GM11168 (cell line): ENCODE measurements around the gene LEMD3.

Experiments
- in situ Hi-C: fragments of 300-500 bp; cut with MboI; formaldehyde crosslinking; loops from one replicate; pipeline ENCODE4 v1.12.0; 2022; ENCODE audit warnings: low sequenced_read_pairs; ENCODE audit not compliant: unreplicated experiment

The LEMD3 gene

DNA sequence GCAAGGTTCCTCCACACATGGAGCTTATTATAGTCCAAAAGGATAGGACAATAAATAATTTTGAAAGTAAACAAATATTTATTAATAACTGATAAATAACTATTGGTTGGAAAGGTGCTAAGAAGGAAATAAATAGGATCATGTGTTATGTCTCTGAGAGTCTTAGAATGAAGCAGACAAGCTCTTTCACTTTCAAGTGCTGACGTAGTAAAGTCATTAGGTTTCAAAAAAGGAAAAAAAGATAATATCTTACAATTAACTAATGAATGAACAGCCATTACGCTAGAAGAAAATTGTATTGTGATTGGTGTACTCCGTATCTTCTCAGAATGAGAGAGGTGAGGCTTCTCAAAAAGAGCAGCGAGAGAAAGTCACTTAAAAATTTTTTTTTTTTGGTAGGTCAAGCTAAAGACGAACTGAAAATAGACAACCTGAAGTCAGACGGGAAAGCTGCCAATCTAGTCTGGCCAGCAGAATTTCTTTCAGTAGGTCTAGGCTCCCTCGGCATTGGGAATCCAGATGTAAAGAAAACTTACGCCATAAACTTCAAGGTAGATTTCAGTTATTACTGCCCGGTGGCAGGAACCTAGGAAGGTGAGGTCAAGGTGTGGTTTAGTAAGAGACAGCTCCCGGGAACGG lies 583 bp upstream of the LEMD3 start:
- in situ Hi-C loops = no loop called here

DNA sequence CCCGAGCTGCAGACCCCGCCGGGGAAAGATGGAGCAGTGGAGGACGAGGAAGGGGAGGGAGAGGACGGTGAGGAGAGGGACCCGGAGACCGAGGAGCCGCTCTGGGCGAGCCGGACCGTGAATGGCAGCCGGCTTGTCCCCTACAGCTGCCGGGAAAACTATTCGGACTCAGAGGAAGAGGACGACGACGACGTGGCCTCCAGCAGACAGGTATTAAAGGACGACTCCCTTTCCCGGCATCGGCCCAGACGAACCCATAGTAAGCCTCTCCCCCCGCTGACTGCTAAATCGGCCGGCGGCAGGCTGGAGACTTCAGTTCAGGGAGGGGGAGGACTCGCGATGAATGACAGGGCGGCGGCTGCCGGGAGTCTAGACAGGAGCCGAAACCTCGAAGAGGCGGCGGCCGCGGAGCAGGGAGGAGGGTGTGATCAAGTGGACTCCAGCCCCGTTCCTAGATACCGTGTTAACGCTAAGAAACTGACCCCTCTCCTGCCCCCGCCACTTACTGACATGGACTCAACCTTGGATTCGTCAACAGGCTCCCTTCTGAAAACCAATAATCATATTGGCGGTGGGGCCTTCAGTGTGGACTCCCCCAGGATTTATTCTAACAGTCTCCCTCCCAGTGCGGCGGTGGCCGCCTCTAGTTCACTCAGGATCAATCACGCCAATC lies 962 bp downstream of the LEMD3 start:
- in situ Hi-C loops = no loop called here

DNA sequence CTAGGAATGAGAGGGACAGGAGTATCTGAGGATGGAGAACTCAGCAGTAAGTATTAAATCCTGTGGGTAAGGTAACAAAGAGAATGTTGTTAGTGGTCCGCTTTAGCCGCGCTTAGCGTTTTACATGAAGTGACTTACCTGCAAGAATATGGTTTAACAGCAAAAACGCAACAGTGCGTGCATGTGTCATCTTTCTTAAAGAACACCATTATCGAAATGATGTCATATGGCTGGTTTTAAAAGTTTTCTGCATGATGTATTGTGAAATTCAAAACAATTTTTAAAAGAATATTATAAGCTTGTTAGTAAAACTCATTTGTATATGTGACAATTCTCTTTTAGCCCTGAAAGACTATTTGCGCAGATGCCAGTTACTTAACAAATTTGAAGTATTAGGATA lies 1.7 kb downstream of the LEMD3 start:
- in situ Hi-C loops = no loop called here

DNA sequence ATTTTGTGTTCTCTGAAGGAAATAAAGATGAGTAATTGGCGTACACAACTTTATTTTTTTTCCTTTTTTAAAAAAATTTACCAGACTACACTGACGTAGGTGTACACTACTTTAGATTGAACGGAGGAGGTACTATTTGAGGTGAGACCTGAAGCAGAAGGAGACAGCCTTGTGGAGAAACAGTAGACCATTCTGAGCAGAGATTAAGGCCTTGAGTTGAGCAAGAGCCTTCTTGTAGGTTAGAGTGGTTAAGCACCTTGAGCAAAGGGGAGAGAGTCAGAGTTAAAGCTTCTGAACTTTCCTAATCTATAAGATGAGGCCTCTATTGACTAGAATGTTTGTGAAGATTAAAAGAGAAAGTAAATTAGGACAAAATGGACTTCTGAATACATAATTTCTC lies 2.5 kb downstream of the LEMD3 start:
- in situ Hi-C loops = no loop called here

DNA sequence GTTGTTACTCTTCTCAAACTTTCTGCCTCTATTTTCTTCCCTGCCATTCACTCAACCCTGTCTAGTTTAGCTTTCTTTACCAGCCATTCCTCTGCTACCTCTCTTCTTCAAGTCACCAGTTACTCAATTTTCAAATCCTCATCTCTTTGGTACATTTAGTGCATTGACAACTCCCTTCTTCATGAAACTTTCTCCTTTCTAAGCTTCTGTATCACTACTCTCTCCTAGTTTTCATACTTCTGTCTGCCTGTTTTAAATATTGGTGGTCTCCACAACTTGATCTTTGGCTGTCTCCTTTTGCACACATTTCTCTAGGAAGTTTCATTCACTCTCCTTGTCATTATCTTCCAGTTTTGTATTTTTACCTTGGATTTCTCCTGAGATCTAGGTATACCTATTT lies 6.0 kb downstream of the LEMD3 start:
- in situ Hi-C loops = no loop called here

DNA sequence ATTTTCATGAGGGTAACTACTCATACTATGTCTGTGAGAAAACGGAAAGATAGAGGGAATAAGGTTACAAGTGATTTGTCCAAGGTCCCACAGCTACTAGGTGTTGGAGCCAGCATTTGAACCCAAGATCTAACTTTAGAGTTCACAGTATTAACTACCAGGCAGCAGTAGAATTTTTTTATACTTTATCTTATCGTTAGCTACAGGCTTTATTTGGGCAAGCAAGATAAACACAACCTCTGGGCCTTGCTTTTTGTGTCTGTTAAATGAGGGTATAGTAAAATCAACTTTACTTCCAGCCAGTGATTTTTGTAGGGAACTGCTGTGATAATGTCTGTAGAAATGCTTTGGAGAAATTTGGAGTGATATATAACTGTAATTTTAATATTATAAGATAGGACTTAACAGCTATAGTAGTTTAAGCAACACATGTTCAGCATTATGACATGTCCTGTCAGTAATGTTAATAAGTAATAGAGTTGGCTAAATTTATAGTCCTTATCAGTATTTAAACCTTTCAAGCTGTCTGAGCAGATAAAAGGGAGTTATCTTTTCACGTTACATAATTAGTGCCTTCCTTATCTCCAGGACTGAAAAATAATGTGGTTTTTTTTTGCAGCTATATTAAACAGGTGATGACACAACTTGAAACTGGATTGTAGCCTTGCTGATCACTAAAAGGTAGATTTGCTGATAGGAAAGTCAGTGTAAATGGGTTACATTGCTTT lies 12.8 kb downstream of the LEMD3 start:
- in situ Hi-C loops = no loop called here

DNA sequence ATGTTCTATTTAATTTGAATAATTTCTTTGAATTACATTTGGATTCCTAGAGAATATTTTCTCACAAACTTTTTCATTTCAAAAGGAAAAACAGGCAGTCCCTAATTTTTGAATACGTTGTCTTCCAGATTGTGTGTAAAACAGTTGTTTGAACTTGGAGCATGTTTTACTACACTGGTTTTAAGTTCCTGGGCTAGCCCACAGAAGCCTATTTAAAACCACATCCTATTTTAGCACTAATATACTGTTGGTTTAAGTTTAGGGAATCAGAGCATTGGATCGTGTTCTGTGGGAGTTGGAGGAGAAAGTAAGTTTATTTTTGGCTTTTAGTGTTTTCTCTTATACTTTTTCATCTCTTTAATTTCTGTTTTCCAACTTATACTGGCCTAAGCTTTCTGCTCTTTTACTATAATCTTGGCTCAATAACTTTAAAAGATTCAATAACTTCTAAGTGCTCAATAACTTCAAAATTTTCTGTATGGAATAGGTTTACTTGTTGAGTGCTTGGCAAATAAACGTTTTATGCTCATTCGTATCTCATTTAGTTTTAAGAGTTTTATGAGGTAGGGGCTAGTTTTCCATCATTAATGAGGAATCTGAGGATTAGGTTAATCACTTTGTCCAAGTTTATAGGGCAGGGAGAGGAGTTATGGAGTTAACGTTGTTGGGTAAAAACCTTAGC lies 14.9 kb downstream of the LEMD3 start:
- in situ Hi-C loops = no loop called here

DNA sequence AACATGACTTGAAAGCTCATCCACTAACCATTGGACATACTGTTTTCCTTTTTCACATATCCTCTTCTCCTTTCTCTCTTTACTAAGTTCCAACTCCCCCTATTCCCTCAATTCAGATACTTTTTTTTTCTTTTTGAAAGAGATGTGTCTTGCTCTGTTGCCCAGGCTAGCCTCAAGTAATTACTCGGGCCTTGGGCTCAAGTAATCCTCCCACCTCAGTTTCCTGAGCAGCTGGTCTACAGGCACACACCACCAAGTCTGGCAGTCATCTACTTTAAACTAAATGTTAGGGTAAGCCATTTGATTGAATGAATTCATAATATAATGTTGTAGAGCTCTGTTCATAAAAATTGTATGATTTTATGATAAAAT lies 15.5 kb downstream of the LEMD3 start:
- in situ Hi-C loops = no loop called here

DNA sequence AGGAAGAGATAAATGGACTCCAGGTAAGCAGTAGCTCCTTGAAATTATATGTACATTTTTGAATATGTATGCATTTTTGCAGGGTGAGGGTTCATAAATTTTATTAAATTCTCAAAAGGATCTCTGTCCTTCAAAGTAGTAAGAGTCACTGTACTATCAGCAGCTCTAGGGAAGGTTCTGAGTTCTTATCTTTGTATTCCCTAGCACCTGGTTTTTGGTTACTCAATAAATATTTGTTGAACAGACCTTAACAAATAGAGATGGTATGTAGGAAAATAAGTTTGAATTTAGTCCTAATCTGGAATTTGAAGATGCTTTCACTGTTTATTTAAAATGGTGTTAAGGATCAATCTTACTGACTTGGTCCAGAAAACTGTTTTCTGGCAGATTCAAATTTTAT lies 18.3 kb downstream of the LEMD3 start:
- in situ Hi-C loops = no loop called here

DNA sequence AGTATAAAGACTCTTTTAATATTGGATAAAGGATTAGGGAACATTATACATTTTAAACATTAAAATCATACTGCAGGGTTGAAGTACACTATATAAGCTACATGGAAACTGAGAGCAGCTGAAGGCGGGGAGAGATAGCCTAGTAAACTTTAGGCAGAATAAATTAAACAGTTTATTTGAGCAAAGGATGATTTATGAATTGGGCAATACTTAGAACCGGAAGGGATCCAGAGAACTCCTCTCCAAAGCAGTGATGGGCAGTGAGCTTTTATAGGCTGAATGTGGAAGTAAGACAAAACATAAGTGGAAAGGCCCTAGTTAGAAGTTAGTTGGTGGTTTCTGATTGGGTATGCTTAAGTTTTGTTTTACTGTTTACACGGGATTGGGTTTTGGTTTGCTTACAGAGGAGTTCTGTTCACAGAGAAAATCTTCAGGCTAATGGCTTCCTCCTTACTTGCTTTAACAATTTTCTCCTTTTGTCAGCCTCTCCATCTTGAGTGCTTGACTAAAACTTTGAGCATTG lies 18.9 kb downstream of the LEMD3 start:
- in situ Hi-C loops = no loop called here

DNA sequence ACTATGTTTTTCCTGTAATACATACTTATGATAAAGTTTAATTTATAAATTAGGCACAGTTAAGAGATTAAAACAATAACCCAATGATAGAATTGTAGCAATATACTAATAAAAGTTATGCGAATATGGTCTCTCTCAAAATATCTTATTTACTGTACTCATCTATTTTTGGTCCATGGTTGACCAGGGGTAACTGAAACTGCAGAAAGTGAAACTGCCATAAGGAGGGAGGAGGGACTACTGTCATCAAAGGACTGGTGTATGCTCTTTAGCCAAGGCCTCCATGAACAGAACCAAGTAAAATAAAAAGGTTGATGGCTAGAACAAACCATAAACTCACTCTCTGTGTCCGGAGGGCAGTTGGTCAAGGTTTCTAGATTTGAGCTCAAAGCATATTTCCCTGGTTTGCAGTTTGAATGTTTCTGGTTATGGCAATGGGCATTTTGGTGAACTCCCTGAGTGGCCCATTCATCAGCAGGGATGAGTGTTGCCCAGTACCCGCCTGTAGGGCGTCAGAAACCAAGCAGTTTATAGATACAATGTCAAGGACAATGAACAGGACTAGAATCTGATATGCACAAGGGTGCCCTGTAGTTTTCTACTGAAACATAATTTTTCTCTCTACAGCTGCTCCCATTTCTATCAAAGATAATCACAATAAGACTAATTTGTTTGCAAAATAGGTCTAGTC lies 19.8 kb downstream of the LEMD3 start:
- in situ Hi-C loops = no loop called here

DNA sequence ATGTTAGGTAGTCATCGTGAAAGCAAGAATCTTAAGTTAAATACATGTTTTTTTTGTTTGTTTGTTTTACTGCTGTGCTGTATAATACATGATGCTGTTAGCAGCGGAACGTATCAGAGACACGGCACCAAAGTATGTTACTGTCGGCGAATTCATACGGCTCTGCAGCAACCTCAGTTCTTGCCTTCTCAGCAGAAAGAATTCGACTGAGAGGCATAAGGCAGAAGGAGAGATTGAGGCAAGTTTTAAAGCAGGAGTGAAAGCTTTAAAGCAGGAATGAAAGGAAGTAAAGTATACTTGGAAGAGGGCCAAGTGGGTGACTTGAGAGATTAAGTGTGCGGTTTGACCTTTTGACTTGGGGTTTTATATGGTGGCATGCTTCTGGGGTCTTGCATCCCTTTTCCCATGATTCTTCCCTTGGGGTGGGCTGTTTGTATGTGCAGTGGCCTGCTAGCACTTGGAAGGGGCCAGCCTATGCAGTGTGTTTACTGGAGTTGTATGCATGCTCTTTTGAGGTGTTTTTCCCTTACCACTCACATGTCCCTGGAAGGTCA lies 23.7 kb downstream of the LEMD3 start:
- in situ Hi-C loops = no loop called here

DNA sequence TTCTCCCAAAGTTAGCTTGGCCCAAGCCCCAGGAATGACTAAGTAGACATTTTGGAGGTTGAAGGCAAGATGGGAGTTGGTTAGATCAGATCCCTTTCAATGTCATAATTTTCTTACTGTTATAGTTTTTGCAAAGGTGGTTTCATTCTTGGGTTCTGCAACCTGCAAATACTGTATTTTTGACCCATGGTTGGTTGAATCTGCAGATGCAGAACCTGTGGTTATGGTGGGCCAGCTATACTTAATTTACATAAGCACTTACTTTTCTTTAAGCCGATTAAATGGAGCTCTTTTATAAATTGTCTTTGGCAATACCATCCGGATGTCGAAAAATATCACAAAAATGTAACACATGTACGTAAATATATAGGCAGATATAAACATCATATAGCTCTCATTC lies 25.6 kb downstream of the LEMD3 start:
- in situ Hi-C loops = no loop called here

DNA sequence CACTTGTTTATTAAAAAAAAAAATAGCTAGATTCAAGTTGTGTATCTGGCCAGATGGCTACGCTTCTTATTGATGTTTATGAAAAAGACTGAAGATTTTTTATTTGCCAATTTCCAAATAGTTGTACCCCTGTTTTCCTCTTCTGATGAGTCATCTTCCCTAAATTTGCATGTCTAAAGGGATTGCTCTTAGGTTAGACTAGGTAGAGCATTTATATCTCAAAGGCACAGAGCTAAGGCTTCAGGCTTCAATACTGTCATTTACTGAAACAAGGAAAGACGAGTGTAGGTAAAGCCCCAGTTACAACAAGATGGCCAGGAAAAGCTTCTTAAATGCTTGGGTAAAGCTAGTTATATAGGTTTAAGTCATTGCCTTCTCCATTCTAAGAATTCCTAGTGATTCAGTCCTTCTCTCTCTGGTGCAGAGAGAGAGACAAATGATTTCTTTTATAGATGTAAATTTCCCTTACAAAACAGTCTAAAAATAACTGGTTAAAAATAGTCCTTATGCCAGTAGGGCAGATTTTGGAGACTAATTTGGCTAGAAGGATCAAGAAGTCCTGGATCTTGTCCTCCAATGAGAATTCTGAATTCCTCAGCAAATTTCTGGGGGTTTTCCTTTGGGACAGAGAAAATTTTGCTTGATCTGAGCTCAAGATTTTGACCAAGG lies 26.1 kb downstream of the LEMD3 start:
- in situ Hi-C loops = no loop called here

DNA sequence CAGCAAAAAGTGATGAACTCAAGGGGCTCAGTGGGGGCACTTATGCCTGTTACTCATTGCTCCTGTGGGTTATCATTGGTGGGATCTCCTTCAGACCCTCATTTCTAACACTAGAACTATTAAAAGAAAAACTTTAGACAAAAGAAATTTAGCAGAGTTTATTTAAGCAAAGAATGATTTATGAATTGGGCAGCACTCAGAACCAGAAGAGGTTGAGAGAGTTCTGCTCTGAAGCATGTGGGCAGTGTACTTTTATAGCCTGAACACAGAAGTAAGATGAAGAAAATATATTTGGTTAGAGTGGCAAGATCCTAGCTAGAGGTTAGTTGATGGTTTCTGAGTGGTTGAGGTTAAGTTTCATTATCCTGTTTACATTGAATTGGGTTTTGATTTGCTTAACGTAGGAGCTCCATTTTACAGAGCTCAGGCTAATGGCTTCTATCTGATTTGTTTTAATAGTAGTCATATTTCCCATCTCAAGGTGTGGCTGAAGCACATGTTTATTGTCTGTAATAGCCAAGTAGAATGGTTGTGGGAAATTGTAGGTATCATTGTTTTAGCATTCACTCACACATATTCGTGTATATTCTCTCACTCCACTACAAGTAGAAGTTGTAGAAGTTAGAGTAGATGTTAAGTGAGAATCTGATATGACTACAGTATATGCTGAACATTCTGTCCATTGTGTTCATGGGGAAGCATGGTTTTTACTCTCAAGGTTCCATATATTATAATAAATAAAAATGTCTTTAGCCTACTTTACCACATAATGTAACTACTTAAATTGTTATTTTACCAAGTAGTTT lies 27.6 kb downstream of the LEMD3 start:
- in situ Hi-C loops = no loop called here

DNA sequence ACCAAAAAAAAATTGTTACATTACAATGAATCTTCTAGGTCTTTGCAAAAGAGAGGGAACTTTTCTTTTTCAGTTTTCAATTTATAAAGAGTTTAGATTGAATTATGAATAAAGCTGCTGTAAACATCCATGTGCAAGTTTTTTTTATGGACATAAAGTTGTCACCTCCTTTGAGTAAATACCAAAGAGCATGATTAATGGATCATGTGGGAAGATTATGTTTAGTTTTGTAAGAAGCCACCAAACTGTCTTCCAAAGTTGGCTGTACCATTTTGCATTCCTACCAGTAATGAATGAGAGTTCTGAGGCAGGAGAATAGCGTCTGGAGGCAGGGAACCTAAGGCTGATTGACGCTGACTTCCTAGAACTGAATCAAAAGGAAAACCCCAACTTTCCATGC lies 30.2 kb downstream of the LEMD3 start:
- in situ Hi-C loops = no loop called here

DNA sequence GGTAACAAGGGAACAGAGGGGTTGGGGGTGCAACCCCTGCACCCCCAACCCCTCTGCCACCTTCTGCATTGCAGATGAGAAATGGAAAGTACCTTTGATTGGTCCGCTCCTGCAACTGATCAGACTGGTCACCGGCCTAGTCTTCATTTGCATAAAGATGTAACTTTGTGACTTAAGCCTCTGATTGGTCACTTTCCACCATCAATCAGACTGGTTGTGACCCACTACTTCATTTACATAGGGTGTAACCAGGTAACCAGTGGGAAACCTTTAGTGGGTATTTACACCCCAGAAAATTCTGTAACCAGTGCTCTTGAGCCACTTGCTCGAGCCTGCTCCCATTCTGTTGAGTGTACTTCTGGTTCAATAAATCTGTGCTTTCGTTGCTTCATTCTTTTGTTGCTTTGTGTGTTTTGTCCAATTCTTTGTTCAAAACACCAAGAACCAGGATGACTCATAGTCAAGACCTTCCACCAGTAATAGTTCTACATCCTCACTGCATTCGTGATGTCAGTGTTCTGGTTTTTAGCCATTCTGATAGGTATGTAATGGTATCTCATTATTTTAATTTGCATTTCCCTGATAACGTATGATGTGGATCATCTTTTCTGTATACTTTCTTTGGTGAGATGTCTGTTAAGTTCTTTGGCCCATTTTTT lies 30.8 kb downstream of the LEMD3 start:
- in situ Hi-C loops = no loop called here

DNA sequence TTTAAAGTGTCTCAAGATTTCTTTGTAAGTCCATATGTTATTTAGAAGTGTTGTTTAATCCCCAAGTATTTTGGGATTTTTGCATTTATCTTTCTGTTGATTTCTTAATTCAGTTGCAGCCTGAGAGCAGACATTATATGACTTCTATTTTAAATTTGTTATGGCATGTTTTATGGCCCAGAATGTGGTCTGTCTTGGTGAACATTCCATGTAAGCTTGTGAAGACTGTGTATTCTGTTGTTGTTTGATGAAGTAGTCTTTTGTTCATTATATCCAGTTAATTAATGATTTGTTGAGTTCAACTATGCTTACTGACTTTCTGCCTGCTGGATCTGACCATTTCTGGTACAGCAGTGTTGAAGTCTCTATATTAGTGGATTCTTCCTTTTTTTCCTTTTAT lies 34.0 kb downstream of the LEMD3 start:
- in situ Hi-C loops = no loop called here
